Fibroblast of mammary gland (primary cell): ENCODE data around the gene SKAP2.

Source experiments
- DNase-seq: peaks from one replicate; pipeline ENCODE4 v3.0.0-alpha.2; 2010; ENCODE audit warnings: low read depth
- H3K4me3 ChIP-seq: 2 replicates; pipeline ENCODE4 v1.5.1; 2011; ENCODE audit warnings: low read depth, mild to moderate bottlenecking, low read length, moderate library complexity; ENCODE audit not compliant: control insufficient read depth
- CTCF ChIP-seq: conservative IDR thresholded peaks from 2 replicates; pipeline ENCODE4 v1.5.1; 2011; ENCODE audit warnings: low read depth, low read length, inconsistent platforms; ENCODE audit not compliant: control insufficient read depth, insufficient read depth

The SKAP2 gene

GRCh38 chr7:26898891-26899290 lies 34.5 kb upstream of the SKAP2 start:
- peak; percentile 65 for DNase-seq
- TF ChIP-seq CTCF = no peak
- no peak overlapping the region for H3K4me3 ChIP-seq

- no peak overlapping the region for H3K4me3 ChIP-seq
- TF ChIP-seq CTCF = no peak
- no peak for DNase-seq
These were observed 33.5 kb upstream of the SKAP2 start for GRCh38 chr7:26897928-26898327.

GRCh38 chr7:26891400-26892350 lies 27.3 kb upstream of the SKAP2 start:
- peak; percentile 49 for DNase-seq
- no peak for TF ChIP-seq CTCF
- H3K4me3 ChIP-seq = no peak overlapping the region

- H3K4me3 ChIP-seq = no peak overlapping the region
- peak; percentile 23 for DNase-seq
- no peak for TF ChIP-seq CTCF
These were observed 16.5 kb upstream of the SKAP2 start for GRCh38 chr7:26880852-26881251.

- H3K4me3 ChIP-seq = no peak overlapping the region
- no peak for DNase-seq
- TF ChIP-seq CTCF = no peak
These were observed 15.3 kb upstream of the SKAP2 start for GRCh38 chr7:26879671-26880070.

- TF ChIP-seq CTCF = no peak
- H3K4me3 ChIP-seq = no peak overlapping the region
- peak; percentile 70 for DNase-seq
These were observed 4.6 kb upstream of the SKAP2 start for GRCh38 chr7:26868841-26869495.
